NB4 (cell line): Measurements from ENCODE around the gene GRPEL1.

Experiments used
- DNase-seq: peaks from one replicate; pipeline ENCODE4 v3.0.0; 2010; ENCODE audit warnings: low read depth
- H3K4me3 ChIP-seq: one replicate; pipeline ENCODE4 v1.5.1; 2011; ENCODE audit warnings: mild to moderate bottlenecking, low read depth, low read length, moderate library complexity
- MAX ChIP-seq: IDR thresholded peaks from 2 replicates; pipeline ENCODE4 v1.6.1; 2011; ENCODE audit warnings: low read depth, low read length
- MYC ChIP-seq: IDR thresholded peaks from 2 replicates; pipeline ENCODE4 v1.6.1; 2011; ENCODE audit warnings: low read depth, low read length
- POLR2A ChIP-seq: IDR thresholded peaks from 2 replicates; pipeline ENCODE4 v1.6.1; 2011; ENCODE audit warnings: mild to moderate bottlenecking; ENCODE audit not compliant: insufficient read length; ENCODE audit errors: extremely low read depth
- TF ChIP-seq, protein P1 (sequence below): IDR thresholded peaks from one replicate; pipeline ENCODE4 v1.5.1; 2012; ENCODE audit warnings: low read depth, low read length

Gene GRPEL1

DNA sequence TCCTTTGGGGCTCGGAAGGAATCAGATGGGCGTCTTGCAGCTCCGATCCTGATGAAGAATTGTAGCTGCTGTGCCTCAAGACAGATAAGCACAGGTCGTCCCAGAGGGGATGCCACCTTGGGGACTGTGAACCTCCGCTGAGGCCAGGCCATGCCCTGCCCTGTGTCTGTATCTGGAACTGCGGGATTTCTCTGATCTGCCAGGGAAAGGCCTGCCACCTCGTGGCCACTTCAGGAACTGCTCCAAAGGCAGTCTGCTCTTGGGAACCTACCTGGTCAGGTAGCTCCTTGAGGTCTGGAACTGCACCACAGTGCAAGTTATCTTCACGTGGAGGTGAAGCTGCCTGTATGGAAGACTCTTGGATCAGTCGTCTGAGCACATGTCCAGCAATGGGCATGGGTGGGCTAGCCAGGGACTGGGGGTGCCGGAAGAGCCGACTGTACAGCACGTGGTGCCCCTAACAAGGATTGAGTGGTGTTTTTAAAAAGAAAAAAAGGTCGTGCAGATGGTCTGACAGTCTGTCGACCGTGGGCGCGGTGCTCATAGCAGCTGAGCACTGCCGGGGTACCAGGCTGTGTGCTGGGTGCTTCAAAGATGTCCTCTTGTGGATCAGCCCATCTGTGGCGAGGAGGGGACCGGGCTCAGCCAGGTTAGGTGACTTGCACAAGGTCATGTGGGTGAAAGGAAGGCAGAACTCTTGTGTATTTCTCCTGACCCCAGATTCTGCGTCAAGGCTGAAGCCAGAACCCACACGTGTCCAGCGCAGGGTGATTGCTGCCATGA, 3.1 kb upstream of the GRPEL1 start:
- H3K4me3 ChIP-seq = no peak overlapping the region
- TF ChIP-seq POLR2A (no peak), MAX (peak; percentile 84), MYC (peak; percentile 77; the same call in 1 of the 2 replicates)
- TF ChIP-seq, protein P1, sequence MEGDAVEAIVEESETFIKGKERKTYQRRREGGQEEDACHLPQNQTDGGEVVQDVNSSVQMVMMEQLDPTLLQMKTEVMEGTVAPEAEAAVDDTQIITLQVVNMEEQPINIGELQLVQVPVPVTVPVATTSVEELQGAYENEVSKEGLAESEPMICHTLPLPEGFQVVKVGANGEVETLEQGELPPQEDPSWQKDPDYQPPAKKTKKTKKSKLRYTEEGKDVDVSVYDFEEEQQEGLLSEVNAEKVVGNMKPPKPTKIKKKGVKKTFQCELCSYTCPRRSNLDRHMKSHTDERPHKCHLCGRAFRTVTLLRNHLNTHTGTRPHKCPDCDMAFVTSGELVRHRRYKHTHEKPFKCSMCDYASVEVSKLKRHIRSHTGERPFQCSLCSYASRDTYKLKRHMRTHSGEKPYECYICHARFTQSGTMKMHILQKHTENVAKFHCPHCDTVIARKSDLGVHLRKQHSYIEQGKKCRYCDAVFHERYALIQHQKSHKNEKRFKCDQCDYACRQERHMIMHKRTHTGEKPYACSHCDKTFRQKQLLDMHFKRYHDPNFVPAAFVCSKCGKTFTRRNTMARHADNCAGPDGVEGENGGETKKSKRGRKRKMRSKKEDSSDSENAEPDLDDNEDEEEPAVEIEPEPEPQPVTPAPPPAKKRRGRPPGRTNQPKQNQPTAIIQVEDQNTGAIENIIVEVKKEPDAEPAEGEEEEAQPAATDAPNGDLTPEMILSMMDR = peak; percentile 100
- peak; percentile 87 for DNase-seq

DNA sequence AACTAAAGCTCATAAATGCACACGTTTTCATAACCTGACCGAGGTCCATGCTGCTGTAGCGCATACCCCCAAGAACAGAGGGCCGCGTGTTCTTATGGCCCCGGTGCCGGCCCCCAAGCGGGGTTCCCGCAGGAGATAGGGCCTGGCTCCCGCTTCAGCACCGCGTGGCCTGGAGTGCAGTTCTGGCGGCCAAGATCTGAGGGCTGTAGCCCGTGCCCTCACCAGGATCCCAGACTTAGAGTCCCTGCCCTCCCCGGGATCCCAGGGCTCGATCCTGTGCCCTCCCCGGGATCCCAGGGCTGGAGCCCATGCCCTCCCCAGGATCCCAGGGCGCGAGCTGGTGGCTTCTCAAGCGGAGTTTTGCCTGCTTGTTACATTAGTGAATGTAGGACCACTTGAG, 1.0 kb upstream of the GRPEL1 start:
- TF ChIP-seq, protein P1 = no peak
- TF ChIP-seq POLR2A (no peak), MAX (no peak), MYC (no peak)
- no peak for DNase-seq
- H3K4me3 ChIP-seq = peak overlapping the region; percentile 68

GRCh38 chr4:7068279-7068842, 497 bp upstream of the GRPEL1 start:
- no peak for DNase-seq
- TF ChIP-seq POLR2A (no peak), MAX (peak; percentile 24; the same call in 1 of the 2 replicates)
- H3K4me3 ChIP-seq = peak overlapping the region; percentile 68

GRCh38 chr4:7067126-7067451, 775 bp downstream of the GRPEL1 start:
- H3K4me3 ChIP-seq = peak overlapping the region; percentile 79
- TF ChIP-seq, protein P1 = no peak
- TF ChIP-seq MYC (no peak), MAX (no peak), POLR2A (no peak)
- no peak for DNase-seq

- TF ChIP-seq, protein P1 = no peak
- TF ChIP-seq MYC (no peak), MAX (no peak), POLR2A (no peak)
- peak; percentile 4 for DNase-seq
- H3K4me3 ChIP-seq = peak overlapping the region; percentile 79
Observed at GRCh38 chr4:7066493-7066892, 1.4 kb downstream of the GRPEL1 start.

GRCh38 chr4:7066006-7066405, 1.9 kb downstream of the GRPEL1 start:
- H3K4me3 ChIP-seq = peak overlapping the region; percentile 79
- TF ChIP-seq, protein P1 = no peak
- no peak for TF ChIP-seq MAX
- TF ChIP-seq MYC = no peak
- TF ChIP-seq POLR2A = no peak
- DNase-seq = peak; percentile 9
